Activated CD4-positive, alpha-beta memory T cell treated with anti-CD3 and anti-CD28 coated beads for 36 hours (primary cell): ENCODE measurements around the gene LRRFIP1. TPM values are rescaled to one million over a fixed set of nuclear protein-coding genes. Genes with fewer than 3 reads are reported as not detected.
"Not testable (repeated sequence)": the region's sequence is repeated elsewhere in the genome, so short reads cannot be mapped to it uniquely, and the experiment has no call there.

Source experiments
- CTCF ChIA-PET: fragments of 350-600 bp; sonication (Branson Sonifier 250); formaldehyde crosslinking; loops from one replicate; lab custom pipeline; 2021; ENCODE audit warnings: antibody characterized with exemption, inconsistent platforms; lab: Charles Lee
- POLR2A ChIA-PET: fragments of 350-600 bp; sonication (Branson Sonifier 250); formaldehyde crosslinking; loops from one replicate; lab custom pipeline; 2021; ENCODE audit warnings: antibody characterized with exemption; lab: Charles Lee
- DNase-seq: peaks from one replicate; pipeline ENCODE4 v3.0.0-alpha.2; 2020
- H3K27ac Mint-ChIP-seq: one replicate; pipeline ENCODE4 v1.8.0; 2021; ENCODE audit warnings: mixed read lengths
- H3K27me3 Mint-ChIP-seq: one replicate; pipeline ENCODE4 v1.8.0; 2021; ENCODE audit warnings: mixed read lengths
- H3K36me3 Mint-ChIP-seq: one replicate; pipeline ENCODE4 v1.8.0; 2021; ENCODE audit warnings: mixed read lengths
- H3K4me1 Mint-ChIP-seq: one replicate; pipeline ENCODE4 v1.8.0; 2021; ENCODE audit warnings: low read depth, mixed read lengths
- H3K4me3 Mint-ChIP-seq: one replicate; pipeline ENCODE4 v1.8.0; 2021; ENCODE audit warnings: mild to moderate bottlenecking, mixed read lengths
- H3K9me3 Mint-ChIP-seq: one replicate; pipeline ENCODE4 v1.8.0; 2021; ENCODE audit warnings: mixed read lengths
- intact Hi-C: fragments of 100-400 bp; cut with micrococcal nuclease; formaldehyde crosslinking; loops from one replicate; pipeline ENCODE4 v1.15.1; 2023
- total RNA-seq, 2 experiments: library from RNA; stranded (reverse); gene quantifications; one replicate each; pipeline ENCODE4 v1.2.3, GENCODE V29; 2021

Gene LRRFIP1
- total RNA-seq, 2 experiments from 2014 or later: 238 to 240 TPM

DNA sequence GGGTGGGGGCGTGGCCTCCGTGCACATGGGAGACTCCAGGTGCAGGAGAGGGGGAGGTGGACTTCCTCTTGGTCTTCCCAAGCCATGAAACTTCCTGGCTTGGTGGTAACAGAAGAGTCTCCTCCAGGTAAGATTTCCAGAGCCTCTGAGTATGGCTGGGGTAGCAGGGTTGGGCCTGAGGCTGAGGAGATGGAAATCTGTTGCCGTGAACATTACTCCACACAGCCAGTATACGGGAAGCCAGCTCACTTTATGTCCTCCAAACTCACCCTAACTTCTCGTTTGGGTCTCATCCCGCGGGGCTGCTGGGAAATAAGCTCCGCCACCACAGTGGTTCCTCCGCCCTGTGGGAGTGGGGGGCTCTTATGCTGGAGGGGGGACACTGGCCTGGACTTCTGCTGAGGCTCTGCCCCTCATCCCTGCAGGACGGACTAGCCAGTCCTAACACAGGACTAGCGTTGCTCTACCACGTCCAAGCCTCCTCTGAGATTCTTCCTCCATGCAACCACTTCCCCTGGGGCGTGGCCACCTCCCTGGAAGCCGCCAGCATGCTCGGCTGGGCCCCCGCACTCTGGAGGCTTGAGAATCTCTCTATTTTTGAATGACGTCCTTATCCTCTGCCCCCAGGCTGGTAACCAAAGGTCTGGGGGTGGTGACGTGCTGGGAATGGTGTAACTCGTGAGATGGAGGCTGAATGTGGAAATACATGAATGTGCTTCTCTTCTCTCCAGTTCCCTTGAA is 36.1 kb upstream of the LRRFIP1 start:
- H3K27me3 Mint-ChIP-seq: no peaks in the 10 kb centered on the region
- no peaks in the 10 kb centered on the region for H3K36me3 Mint-ChIP-seq
- peaks cover 5% of the 10 kb centered on the region for H3K4me1 Mint-ChIP-seq
- POLR2A ChIA-PET: no interaction called here
- DNase-seq: peak; percentile 25
- H3K27ac Mint-ChIP-seq: no peak overlapping the region
- no peak overlapping the region for H3K4me3 Mint-ChIP-seq
- intact Hi-C loops: no loop called here
- CTCF ChIA-PET: interaction anchor here (0.6 to 3.4 kb wide), 3 partner anchors 14 to 153 kb away, joined by 3 to 11 read pairs (median 4); no protein-coding TSS in a partner anchor
- no peaks in the 10 kb centered on the region for H3K9me3 Mint-ChIP-seq

DNA sequence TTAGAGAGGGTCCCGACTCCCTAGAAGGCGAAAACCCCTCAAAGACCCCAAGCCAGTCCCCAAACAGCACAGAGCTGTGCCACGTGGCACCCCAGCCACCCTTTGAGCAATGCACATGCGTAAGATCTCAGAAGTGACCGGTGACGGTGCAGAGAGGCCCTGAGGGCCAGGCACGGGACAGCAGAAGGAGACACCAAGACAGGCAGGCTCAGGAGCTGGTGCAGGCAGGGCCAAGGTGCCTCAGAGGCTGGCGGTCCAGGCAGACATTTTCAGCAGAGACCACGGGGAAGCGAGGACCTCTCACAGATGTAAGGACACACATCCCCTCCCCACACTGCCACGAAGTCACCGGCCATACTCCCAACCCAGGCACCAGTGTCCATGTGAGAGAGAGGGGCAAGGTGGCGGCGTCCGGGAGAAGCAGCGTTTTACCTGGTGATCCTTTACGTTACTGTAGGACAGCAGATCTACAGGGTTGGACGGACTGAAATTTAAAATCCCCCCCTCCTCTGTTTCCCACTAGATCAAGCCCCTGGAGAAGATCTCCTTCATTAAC is 34.9 kb upstream of the LRRFIP1 start:
- CTCF ChIA-PET: interaction anchor here (0.6 to 3.4 kb wide), 3 partner anchors 80 to 152 kb away, joined by 4 to 11 read pairs (median 4); no protein-coding TSS in a partner anchor
- no peaks in the 10 kb centered on the region for H3K36me3 Mint-ChIP-seq
- POLR2A ChIA-PET: no interaction called here
- no peak for DNase-seq
- H3K27me3 Mint-ChIP-seq: no peaks in the 10 kb centered on the region
- intact Hi-C loops: no loop called here
- no peak overlapping the region for H3K27ac Mint-ChIP-seq
- H3K4me1 Mint-ChIP-seq: peaks cover 5% of the 10 kb centered on the region
- no peaks in the 10 kb centered on the region for H3K9me3 Mint-ChIP-seq
- H3K4me3 Mint-ChIP-seq: no peak overlapping the region

DNA sequence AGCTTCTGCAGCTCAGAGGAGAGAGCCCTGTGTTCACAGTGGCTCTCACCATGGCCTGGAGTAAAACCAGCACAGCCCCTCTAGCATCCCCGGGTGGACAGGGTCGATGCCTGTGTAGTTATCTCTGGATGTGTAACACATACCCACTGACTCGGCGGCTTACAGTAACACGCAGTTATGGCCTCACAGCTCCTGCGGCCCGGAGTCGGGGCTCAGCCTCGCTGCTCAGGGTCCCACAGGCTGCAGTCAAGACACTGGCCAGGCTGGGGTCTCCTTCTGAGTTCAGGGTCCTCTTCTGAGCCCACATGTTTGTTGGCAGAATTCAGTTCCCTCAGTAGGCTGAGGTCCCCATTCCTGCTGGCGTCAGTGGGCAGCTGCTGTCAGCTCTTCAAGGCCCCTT is 34.4 kb upstream of the LRRFIP1 start:
- ChIA-PET CTCF (interaction anchor here (1.3 to 3.4 kb wide), 2 partner anchors 80 to 151 kb away, joined by 4 to 11 read pairs; no protein-coding TSS in a partner anchor), POLR2A (no interaction called here)
- no peaks in the 10 kb centered on the region for H3K27me3 Mint-ChIP-seq

DNA sequence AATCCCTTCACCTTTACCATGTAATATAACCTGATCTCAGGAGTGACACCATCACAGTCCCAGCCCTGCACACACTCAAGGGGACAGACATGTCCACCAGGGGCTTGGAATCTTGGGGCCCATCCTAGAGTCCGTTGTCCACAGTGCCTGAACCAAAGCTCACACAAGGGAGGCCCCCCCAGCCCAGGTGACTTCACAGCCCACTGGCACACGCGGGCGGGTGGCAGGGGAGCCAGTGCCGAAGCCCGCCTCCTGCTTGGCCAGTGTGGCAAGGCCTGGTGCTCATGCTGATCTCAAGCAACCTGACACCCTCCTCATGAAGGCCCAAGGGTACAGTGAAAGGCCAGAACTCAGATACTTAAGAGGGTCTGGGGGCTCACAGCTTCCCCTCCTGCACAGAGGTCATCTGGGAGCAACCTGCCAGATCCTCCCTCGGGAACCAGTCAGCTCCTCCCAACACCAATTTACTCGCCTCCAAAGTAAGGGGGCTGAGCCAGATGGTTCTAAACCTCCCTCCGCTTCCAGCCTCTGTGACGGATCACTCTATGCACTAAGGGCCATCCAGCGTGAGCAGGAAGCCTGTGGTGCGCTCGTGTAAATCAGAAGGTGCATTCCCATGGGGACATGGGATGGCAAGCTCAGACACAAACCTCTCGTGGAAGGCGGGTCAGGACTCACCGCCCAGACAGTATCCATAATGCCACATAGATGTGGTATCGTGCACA is 33.6 kb upstream of the LRRFIP1 start:
- no peak overlapping the region for H3K4me3 Mint-ChIP-seq
- no peaks in the 10 kb centered on the region for H3K9me3 Mint-ChIP-seq
- POLR2A ChIA-PET: no interaction called here
- H3K27ac Mint-ChIP-seq: no peak overlapping the region
- CTCF ChIA-PET: no interaction called here
- H3K36me3 Mint-ChIP-seq: no peaks in the 10 kb centered on the region
- DNase-seq: no peak
- intact Hi-C loops: no loop called here
- peaks cover 5% of the 10 kb centered on the region for H3K4me1 Mint-ChIP-seq
- no peaks in the 10 kb centered on the region for H3K27me3 Mint-ChIP-seq

More for the DNA sequence above, 34.4 kb upstream of the LRRFIP1 start:
- Mint-ChIP-seq H3K9me3 (no peaks in the 10 kb centered on the region), H3K36me3 (no peaks in the 10 kb centered on the region), H3K4me1 (peaks cover 5% of the 10 kb centered on the region), H3K27ac (no peak overlapping the region), H3K4me3 (no peak overlapping the region)
- no peak for DNase-seq
- intact Hi-C loops: no loop called here

DNA sequence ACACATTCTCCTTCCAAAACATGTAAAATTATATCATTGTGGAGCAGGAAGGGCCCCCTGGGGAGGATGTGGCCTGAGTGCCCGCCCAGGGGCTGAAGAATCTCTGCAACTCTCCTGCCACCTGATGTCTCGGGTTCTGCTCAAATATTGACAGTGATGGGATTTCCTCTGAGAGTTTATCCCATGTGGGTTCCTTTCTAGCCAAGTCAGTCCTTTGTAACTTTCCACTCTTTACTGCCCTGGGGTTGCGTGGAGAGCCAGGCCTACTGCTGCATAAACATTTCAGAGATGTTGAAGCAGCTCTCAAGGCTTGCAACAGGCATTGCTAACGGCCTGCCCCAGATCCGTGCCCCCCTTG is 32.9 kb upstream of the LRRFIP1 start:
- Mint-ChIP-seq H3K27ac (no peak overlapping the region), H3K36me3 (no peaks in the 10 kb centered on the region), H3K4me1 (peaks cover 5% of the 10 kb centered on the region), H3K9me3 (no peaks in the 10 kb centered on the region), H3K4me3 (no peak overlapping the region), H3K27me3 (no peaks in the 10 kb centered on the region)
- DNase-seq: no peak
- intact Hi-C loops: no loop called here
- CTCF ChIA-PET: no interaction called here
- POLR2A ChIA-PET: no interaction called here

DNA sequence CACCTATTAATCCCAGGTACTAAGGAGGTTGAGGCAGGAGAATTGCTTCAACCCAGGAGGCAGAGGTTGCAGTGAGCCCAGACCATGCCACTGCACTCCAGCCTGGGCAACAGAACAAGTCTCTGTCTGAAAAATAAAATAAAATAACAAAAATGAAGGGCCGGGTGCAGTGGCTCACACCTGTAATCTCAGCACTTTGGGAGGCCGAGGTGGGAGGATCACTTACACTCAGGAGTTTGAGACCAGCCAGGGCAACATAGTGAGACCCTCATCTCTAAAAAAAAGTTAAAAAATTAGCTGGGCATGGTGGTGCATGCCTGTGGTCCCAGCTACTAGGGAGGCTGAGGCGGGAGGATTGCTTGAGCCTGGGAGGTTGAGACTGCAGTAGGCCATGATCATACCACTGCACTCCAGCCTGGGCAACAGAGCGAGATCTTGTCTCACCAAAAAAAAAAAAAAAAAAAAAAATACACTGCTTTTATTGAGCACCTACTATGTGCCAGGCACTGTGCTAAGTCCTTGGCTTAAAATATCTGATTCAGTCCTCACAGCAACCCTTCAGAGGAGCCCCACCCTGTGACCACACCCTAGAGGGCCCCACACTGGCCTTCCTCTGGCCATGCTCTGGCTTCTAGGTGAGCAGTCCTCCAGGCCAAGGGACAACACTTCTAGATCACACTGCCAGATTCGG is 31.4 kb upstream of the LRRFIP1 start:
- CTCF ChIA-PET, POLR2A ChIA-PET, H3K27ac Mint-ChIP-seq: not testable (repeated sequence)

DNA sequence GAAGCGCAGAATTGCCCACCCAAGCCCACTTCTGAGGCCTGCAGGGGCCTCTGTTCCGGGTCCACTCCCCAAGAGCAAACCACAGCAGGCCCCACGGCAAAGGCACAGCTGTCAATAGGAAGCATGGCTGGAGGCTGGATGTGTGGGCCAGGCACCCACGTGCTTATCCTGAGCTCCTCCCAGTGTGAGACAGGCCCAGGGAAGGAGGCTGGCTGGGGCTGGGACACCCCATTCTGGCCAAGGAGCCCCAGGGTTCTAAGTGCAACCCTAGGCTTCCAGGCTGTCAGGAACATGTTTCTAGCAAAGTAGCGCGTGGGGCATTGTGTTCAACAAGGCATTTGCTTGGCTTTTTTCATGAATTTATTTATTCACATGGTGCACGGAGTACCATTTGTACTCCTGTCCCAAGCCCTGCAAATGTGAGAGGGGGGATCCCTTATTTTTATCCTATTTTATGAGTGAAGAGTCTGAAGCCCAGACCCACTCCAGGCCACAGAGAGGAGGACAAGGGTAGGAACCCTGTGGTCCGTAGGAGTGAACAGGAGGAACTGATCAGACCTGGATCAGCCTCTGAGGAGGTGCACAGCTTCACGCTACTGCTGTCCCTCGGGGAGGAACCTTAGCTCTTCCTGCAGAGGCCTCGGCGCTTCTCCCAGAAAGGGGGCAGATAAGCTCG is 30.7 kb upstream of the LRRFIP1 start:
- Mint-ChIP-seq H3K4me1 (peaks cover under 1% of the 10 kb centered on the region), H3K4me3 (no peak overlapping the region), H3K27ac (no peak overlapping the region), H3K27me3 (no peaks in the 10 kb centered on the region), H3K36me3 (no peaks in the 10 kb centered on the region), H3K9me3 (no peaks in the 10 kb centered on the region)
- intact Hi-C loops: no loop called here
- POLR2A ChIA-PET: no interaction called here
- no peak for DNase-seq
- CTCF ChIA-PET: interaction anchor here (1.0 kb wide), 1 partner anchor 25 kb away, joined by 3 read pairs; no protein-coding TSS in a partner anchor

More for the DNA sequence above, 31.4 kb upstream of the LRRFIP1 start:
- H3K36me3 Mint-ChIP-seq, H3K4me1 Mint-ChIP-seq, H3K9me3 Mint-ChIP-seq, intact Hi-C loops, H3K27me3 Mint-ChIP-seq, H3K4me3 Mint-ChIP-seq, DNase-seq: not testable (repeated sequence)

DNA sequence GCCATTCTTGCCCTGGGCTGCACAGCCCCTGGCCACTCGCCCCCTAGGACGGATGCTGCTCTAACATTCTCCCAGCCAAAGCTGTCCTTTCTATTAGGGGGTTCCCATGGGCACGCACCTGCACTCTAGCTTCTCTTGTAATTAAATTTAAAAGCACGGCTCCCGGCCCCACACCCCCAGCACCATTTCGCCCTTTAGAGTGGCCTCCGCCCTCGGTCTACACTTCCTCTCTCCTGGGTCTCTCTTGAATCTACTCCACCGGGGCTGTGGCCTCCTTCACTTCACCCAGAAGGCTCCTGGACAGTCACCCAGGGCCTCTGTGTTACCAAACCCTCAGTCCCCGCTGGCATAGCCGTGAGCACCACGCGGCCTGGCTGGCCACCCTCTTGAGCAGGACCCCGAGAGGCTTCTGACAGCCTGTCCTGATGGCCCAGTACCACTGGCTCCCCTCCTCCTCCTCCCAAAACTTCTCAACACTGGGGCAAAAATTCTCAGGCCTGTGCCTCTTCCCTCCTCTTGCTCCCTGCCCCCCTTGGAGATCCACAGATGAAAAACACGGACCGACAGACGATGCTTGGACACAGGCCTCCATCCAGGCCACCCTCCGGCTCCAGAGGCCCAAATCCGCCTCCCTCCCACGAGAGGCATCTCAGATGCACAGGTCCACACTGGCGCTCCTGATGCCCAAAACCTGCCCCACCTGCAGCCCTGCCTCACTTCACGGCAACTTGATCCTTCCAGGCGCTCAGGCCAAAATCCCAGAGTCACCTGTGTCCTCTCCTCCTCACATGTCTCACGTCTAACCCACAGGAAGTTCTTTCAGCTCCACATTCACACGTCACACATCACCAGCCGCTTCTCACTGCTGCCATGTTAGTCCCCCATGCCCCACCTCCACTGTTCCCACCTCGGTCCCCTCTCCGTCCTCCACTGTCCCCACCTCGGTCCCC is 29.9 kb upstream of the LRRFIP1 start:
- no peaks in the 10 kb centered on the region for H3K36me3 Mint-ChIP-seq
- intact Hi-C loops: no loop called here
- H3K27me3 Mint-ChIP-seq: no peaks in the 10 kb centered on the region
- no peaks in the 10 kb centered on the region for H3K4me1 Mint-ChIP-seq
- CTCF ChIA-PET: interaction anchor here (1.0 kb wide), 1 partner anchor 26 kb away, joined by 3 read pairs; no protein-coding TSS in a partner anchor
- H3K9me3 Mint-ChIP-seq: no peaks in the 10 kb centered on the region
- POLR2A ChIA-PET: no interaction called here
- H3K4me3 Mint-ChIP-seq: no peak overlapping the region
- no peak overlapping the region for H3K27ac Mint-ChIP-seq
- no peak for DNase-seq

DNA sequence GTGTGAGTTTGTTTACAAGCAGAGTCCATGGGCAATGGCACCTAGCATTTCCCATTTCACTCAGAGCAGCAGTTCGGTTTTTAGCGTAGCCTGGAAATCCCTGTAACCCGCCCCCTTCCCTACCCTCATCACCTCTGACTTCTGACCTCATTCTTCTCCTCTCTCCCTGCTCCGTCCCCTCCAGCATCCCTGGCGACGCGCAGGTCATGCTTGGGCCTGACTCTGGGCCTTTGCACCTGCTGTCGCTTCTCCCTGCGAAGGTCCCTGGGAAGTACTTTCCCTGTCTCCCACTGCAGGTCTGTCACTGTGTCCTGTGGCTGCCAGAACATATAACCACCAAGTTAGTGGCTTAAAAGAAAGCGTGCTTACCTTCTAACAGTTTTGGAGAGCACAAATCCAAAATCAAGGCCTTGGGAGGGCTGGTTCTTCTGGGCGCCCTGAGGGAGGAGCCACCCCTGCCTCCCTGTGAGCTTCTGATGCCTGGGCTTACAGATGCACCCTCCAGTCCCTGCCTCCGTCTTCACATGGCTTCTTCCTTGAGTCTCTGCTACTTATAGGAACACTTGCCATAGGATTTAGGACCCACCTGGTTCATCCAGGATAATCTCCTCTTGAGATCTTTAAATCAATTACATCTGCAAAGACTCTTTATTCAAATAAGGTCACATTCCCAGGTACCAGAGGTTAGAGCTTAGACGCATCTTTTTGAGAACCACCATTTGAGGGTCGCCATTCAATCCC is 28.7 kb upstream of the LRRFIP1 start:
- Mint-ChIP-seq H3K4me1 (peaks cover 11% of the 10 kb centered on the region), H3K4me3 (no peak overlapping the region), H3K36me3 (no peaks in the 10 kb centered on the region), H3K27ac (no peak overlapping the region), H3K9me3 (no peaks in the 10 kb centered on the region), H3K27me3 (no peaks in the 10 kb centered on the region)
- no peak for DNase-seq
- intact Hi-C loops: no loop called here
- CTCF ChIA-PET: interaction anchor here (0.6 kb wide), 1 partner anchor 25 kb away, joined by 3 read pairs; no protein-coding TSS in a partner anchor
- POLR2A ChIA-PET: no interaction called here

DNA sequence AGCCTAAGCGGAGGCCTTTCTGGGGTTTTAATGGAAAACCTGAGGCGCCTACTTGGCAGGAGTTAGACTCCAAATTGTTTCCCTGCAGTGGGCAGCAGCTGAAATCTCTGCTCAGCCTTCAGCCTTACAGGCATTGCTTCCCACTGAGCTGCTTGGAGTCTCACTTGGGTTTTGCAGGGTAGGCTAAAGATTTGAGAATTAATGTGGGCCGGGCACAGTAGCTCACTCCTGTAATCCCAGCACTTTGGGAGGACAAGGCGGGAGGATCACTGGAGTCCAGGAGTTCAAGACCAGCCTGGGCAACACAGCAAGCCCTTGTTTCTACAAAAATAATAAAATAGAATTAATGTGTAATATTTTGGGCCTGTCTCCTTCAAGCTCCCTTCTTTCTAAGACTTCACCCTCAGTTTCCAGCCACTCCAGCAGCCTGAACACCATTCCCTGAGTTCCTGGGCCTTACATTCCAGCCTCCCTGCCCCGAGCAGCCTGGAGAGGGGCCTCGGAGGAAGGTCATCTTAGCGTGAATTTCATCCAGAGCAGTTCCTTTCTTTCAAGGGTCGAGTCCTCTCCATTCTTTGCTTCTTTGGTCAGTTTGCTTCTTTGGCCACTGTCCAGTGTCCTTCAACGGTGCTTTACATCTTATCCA is 27.8 kb upstream of the LRRFIP1 start:
- Mint-ChIP-seq H3K27ac (no peak overlapping the region), H3K4me1 (peaks cover 16% of the 10 kb centered on the region), H3K4me3 (no peak overlapping the region), H3K9me3 (no peaks in the 10 kb centered on the region), H3K27me3 (no peaks in the 10 kb centered on the region), H3K36me3 (no peaks in the 10 kb centered on the region)
- CTCF ChIA-PET: no interaction called here
- intact Hi-C loops: loop anchor here (5.0 kb wide), 1 partner anchor 73 kb away; no protein-coding TSS in a partner anchor
- POLR2A ChIA-PET: no interaction called here
- no peak for DNase-seq
